ENCODE data around the gene PNISR.

PNISR gene

DNA sequence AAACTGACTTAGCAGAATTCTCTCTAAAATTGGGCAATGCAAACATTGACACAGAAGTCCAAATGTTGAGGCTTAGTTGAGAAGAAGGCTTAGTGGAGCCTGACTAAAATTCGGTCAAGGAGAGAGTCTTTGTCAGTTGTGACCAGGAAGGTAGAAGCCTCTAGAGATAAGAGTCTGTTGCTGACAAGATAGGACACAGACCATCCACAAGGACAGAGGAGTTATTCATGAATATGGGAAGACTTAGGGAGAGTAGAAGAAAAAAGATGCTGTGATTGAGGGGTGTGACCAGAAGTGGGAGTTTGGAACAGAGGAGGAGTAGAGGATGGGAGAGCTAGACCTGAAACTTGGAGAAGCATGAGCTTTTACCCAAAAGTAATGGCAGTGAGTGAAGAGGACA is 68.5 kb downstream of the PNISR start:
- Histone ChIP-seq H3K4me3 (ENCODE audit: low read depth in 1 of 2, low read length in 2 of 2) (no peak overlapping the region), H3K27ac (ENCODE audit: low read length) (no peak overlapping the region), H3K36me3 (ENCODE audit: control insufficient read depth in 1 of 2, insufficient read depth in 2 of 2, low read length in 2 of 2) (no peaks in the 10 kb centered on the region), H3K27me3 (ENCODE audit: low read depth, low read length) (no peaks in the 10 kb centered on the region), H3K9me3 (ENCODE audit: control insufficient read depth in 1 of 2, low read length in 2 of 2) (no peaks in the 10 kb centered on the region), H3K4me1 (ENCODE audit: control insufficient read depth in 1 of 2, insufficient read depth in 2 of 2, low read length in 2 of 2) (no peaks in the 10 kb centered on the region)

DNA sequence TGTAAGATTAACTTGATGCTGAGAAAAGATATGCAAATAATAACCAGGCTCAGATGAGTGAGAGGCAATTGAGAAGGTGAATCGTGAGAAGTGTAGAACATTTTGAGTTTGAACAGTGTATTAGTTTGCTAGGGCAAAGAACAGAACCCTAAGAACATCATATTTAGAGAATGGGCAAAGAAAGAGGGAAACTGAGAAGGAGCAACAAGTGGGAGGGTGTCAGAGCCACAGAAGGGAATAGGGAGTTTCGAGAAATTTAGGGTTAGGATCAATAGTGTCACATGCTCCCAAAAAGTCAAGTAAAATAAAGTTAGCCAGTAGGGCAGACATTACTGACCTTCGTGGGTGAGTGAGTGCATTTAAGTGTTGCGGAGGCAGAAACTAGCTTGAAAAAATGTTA is 70.1 kb downstream of the PNISR start:
- H3K4me1 ChIP-seq (ENCODE audit: control insufficient read depth in 1 of 2, insufficient read depth in 2 of 2, low read length in 2 of 2): peaks cover 3 to 8% of the 10 kb centered on the region in 2 donors
- H3K4me3 ChIP-seq (ENCODE audit: low read depth in 1 of 2, low read length in 2 of 2): no peak overlapping the region
- no peaks in the 10 kb centered on the region for H3K9me3 ChIP-seq (ENCODE audit: control insufficient read depth in 1 of 2, low read length in 2 of 2)
- H3K36me3 ChIP-seq (ENCODE audit: control insufficient read depth in 1 of 2, insufficient read depth in 2 of 2, low read length in 2 of 2): no peaks in the 10 kb centered on the region
- H3K27ac ChIP-seq (ENCODE audit: low read length): no peak overlapping the region
- H3K27me3 ChIP-seq (ENCODE audit: low read depth, low read length): peaks cover 14% of the 10 kb centered on the region

DNA sequence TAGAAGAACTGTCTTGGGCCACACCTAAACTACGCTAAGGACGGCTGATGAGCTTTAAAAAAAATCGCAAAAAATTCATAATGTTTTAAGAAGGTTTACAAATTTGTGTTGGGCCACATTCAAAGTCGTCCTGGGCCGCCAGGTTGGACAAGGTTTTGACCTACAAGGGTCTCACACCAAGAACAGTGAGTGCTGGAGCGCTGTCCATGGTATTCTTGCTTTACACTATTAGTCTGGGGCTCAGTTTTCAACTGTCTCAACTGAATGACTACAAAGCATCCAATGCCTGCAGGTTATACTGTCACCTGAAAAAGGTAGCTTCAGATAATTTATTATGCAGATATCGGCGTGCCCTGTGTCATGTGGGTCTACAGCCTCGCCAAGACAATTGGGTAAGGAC is 72.0 kb downstream of the PNISR start:
- Histone ChIP-seq H3K27ac (ENCODE audit: low read length) (no peak overlapping the region), H3K4me3 (ENCODE audit: low read depth in 1 of 2, low read length in 2 of 2) (no peak overlapping the region), H3K4me1 (ENCODE audit: control insufficient read depth in 1 of 2, insufficient read depth in 2 of 2, low read length in 2 of 2) (peaks cover 3 to 17% of the 10 kb centered on the region in 2 donors), H3K9me3 (ENCODE audit: control insufficient read depth in 1 of 2, low read length in 2 of 2) (no peaks in the 10 kb centered on the region), H3K27me3 (ENCODE audit: low read depth, low read length) (peaks cover 15% of the 10 kb centered on the region), H3K36me3 (ENCODE audit: control insufficient read depth in 1 of 2, insufficient read depth in 2 of 2, low read length in 2 of 2) (no peaks in the 10 kb centered on the region)

GRCh38 chr6:99350573-99350972 is 74.5 kb downstream of the PNISR start:
- peaks cover 15% of the 10 kb centered on the region for H3K27me3 ChIP-seq (ENCODE audit: low read depth, low read length)

GRCh38 chr6:99349171-99350141 is 75.7 kb downstream of the PNISR start, which contains the start of gene FAXC:
FAXC (minus strand) TSS chr6:99349674; CDS start chr6:99349372, 302 bp downstream.
- peak within 1 kb of the TSS; percentile 55 to 85 for H3K4me3 ChIP-seq (ENCODE audit: low read depth in 1 of 2, low read length in 2 of 2)
- peak within 1 kb of the TSS; percentile 27 for H3K27ac ChIP-seq (ENCODE audit: low read length)
- H3K9me3 ChIP-seq (ENCODE audit: control insufficient read depth in 1 of 2, low read length in 2 of 2): no peaks in the 10 kb centered on the region
- H3K4me1 ChIP-seq (ENCODE audit: control insufficient read depth in 1 of 2, insufficient read depth in 2 of 2, low read length in 2 of 2): peaks cover 3 to 17% of the 10 kb centered on the region in 2 donors
- no peaks in the 10 kb centered on the region for H3K36me3 ChIP-seq (ENCODE audit: control insufficient read depth in 1 of 2, insufficient read depth in 2 of 2, low read length in 2 of 2)
- peaks cover 15% of the 10 kb centered on the region for H3K27me3 ChIP-seq (ENCODE audit: low read depth, low read length)

More at GRCh38 chr6:99350573-99350972, 74.5 kb downstream of the PNISR start:
- Histone ChIP-seq H3K36me3 (ENCODE audit: control insufficient read depth in 1 of 2, insufficient read depth in 2 of 2, low read length in 2 of 2) (no peaks in the 10 kb centered on the region), H3K27ac (ENCODE audit: low read length) (no peak overlapping the region), H3K4me1 (ENCODE audit: control insufficient read depth in 1 of 2, insufficient read depth in 2 of 2, low read length in 2 of 2) (peaks cover 3 to 17% of the 10 kb centered on the region in 2 donors), H3K4me3 (ENCODE audit: low read depth in 1 of 2, low read length in 2 of 2) (peak overlapping the region; percentile 55 to 85), H3K9me3 (ENCODE audit: control insufficient read depth in 1 of 2, low read length in 2 of 2) (no peaks in the 10 kb centered on the region)

DNA sequence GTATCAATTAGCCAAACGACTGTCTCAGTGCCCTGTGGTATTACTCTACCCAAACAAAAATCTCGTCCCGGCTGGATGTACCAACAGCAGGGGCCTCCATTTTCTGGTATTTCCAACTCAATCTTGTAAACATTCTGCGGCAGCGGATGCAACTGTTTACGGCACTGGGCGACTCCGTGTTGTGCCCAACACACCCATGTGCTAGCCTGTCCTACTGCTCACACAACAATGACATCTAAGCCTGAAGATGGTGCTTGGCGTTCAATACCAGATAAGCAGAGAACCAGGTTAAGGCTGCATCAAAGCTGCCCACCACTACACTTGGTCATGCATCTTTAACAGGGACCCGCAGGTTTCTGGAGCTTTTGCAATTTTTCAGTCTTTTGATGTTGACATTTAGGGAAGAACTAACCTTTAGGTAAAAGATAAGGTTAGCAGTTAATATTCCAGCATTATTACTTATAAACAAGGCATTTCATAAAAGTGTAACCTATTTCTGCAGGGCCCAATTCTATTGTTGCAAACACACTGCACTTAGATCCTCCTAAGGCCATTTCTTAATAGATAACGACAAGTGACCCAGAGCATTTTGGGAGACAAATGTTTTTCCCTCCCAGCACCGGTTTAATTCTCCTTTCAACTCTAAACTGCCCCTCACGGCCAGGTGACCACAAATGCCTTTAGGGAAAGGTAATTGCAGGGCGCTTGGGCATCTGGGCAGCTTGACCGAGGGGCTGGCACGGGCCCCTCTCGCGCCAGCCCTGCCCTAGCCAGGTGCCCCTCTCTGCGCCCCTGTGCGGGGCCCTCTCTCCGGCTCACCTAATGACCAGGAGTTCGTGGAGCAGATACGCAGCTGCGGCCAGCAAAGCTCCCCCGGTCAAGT is 76.6 kb downstream of the PNISR start:
- H3K36me3 ChIP-seq (ENCODE audit: control insufficient read depth in 1 of 2, insufficient read depth in 2 of 2, low read length in 2 of 2): no peaks in the 10 kb centered on the region
- H3K4me1 ChIP-seq (ENCODE audit: control insufficient read depth in 1 of 2, insufficient read depth in 2 of 2, low read length in 2 of 2): peaks cover 3 to 17% of the 10 kb centered on the region in 2 donors
- peak overlapping the region; percentile 53 to 85 for H3K4me3 ChIP-seq (ENCODE audit: low read depth in 1 of 2, low read length in 2 of 2)
- no peaks in the 10 kb centered on the region for H3K9me3 ChIP-seq (ENCODE audit: control insufficient read depth in 1 of 2, low read length in 2 of 2)
- H3K27ac ChIP-seq (ENCODE audit: low read length): peak overlapping the region; percentile 27
- peaks cover 15% of the 10 kb centered on the region for H3K27me3 ChIP-seq (ENCODE audit: low read depth, low read length)
